OCI-LY1 (cell line): ENCODE data around the gene LRRC74A.

ENCODE experiments used
- EZH2 ChIP-seq: fragments of 200-600 bp; sonication (generic), shearing (Covaris generic); IDR thresholded peaks from 2 replicates; pipeline ENCODE4 v1.8.0; 2017; ENCODE audit warnings: borderline replicate concordance, mixed run types, mild to moderate bottlenecking, antibody characterized with exemption, low read length, moderate library complexity, mixed read lengths
- TF ChIP-seq, protein P1 (sequence below): fragments of 200-600 bp; sonication (generic), shearing (Covaris generic); IDR thresholded peaks from 2 replicates; pipeline ENCODE4 v1.5.1; 2017; ENCODE audit warnings: mild to moderate bottlenecking, antibody characterized with exemption, low read length, moderate library complexity, mixed read lengths

DNA sequence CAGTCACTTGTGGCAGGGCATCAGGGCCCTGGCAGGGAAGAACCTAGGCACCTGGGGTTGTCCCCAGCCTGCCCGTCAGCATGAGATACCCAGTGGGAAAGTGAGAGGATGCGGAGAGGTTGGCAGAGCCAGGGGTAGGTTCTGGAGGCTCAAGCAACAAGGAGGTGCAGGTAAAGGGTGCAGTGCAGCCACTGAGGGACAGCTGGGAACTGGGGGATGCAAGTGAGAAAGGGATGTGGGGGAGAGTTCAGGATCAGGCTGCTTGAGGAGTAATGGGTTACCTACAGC lies 46.2 kb upstream of the LRRC74A start:
- TF ChIP-seq, protein P1, sequence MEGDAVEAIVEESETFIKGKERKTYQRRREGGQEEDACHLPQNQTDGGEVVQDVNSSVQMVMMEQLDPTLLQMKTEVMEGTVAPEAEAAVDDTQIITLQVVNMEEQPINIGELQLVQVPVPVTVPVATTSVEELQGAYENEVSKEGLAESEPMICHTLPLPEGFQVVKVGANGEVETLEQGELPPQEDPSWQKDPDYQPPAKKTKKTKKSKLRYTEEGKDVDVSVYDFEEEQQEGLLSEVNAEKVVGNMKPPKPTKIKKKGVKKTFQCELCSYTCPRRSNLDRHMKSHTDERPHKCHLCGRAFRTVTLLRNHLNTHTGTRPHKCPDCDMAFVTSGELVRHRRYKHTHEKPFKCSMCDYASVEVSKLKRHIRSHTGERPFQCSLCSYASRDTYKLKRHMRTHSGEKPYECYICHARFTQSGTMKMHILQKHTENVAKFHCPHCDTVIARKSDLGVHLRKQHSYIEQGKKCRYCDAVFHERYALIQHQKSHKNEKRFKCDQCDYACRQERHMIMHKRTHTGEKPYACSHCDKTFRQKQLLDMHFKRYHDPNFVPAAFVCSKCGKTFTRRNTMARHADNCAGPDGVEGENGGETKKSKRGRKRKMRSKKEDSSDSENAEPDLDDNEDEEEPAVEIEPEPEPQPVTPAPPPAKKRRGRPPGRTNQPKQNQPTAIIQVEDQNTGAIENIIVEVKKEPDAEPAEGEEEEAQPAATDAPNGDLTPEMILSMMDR: no peak
- TF ChIP-seq EZH2: no peak
